ENCODE results near the gene ZC3H7A.
"Not testable (repeated sequence)": the region's sequence is repeated elsewhere in the genome, so short reads cannot be mapped to it uniquely, and the experiment has no call there.

ZC3H7A gene, protein sequence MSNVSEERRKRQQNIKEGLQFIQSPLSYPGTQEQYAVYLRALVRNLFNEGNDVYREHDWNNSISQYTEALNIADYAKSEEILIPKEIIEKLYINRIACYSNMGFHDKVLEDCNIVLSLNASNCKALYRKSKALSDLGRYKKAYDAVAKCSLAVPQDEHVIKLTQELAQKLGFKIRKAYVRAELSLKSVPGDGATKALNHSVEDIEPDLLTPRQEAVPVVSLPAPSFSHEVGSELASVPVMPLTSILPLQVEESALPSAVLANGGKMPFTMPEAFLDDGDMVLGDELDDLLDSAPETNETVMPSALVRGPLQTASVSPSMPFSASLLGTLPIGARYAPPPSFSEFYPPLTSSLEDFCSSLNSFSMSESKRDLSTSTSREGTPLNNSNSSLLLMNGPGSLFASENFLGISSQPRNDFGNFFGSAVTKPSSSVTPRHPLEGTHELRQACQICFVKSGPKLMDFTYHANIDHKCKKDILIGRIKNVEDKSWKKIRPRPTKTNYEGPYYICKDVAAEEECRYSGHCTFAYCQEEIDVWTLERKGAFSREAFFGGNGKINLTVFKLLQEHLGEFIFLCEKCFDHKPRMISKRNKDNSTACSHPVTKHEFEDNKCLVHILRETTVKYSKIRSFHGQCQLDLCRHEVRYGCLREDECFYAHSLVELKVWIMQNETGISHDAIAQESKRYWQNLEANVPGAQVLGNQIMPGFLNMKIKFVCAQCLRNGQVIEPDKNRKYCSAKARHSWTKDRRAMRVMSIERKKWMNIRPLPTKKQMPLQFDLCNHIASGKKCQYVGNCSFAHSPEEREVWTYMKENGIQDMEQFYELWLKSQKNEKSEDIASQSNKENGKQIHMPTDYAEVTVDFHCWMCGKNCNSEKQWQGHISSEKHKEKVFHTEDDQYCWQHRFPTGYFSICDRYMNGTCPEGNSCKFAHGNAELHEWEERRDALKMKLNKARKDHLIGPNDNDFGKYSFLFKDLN

DNA sequence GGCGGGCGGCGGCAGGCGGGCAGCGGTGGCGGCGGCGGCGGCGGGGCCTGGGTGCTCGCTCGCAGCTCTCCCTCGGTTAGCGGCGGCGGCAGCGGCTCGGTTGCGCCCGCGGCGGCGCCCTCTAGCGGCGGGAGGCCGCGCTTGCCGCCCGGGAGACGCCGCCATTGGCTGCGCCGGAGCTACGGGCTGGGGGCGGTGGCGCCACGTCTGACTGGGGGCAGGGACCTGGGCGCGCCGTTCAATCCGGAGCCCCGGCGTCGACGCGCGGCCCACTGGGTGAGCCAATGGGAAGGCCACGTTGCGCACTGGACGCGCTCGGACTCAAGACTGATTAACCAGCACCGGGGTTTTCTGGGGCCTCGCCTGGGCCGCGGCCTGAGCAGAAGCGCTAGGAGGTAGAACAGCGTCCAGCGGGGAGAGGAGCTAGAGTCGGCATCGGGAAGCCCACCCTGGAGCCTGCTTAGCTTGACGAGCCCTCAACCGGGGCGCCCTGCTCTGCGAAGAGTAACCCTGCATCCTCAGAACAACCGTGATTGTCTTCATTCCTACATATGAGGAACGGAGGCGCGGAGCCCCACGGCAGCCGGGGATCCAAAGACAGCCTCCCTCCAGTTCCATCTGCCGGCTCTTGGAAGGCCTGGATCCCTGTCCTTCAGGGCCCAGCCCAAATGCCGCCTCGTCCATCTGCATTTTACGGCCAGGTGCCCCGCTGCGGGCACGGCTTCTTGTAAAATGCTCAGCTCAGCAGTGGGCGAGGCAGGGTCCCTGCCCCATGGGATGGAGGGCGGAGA lies at the start of gene ZC3H7A:
Gene ZC3H7A (minus strand): TSS at position 93 of the 791 bp plus-strand sequence. CDS start 14,904 bp downstream, outside the sequence.
- DNase-seq (ENCODE audit: low read depth): peak; percentile 89

DNA sequence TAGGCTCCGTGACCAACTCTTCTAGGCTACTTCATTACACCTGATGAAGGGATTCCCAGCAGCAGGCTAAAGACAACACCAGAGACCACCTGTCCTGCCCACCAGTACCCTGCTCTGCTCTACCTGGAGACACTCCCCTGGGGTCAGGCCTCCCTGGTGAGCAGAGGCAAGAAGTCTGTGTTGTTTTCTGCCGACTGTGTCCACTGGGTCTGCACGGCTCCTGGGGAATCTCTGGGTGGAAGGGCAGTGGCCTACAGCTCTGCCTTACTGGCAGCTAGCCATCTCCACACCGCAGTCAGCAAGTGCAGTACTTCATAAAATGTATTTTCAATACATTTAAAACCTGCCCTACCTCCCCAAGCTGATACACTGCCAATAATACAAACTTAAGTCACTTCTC lies 47.4 kb upstream of the ZC3H7A start:
- no peak for DNase-seq (ENCODE audit: low read depth)

DNA sequence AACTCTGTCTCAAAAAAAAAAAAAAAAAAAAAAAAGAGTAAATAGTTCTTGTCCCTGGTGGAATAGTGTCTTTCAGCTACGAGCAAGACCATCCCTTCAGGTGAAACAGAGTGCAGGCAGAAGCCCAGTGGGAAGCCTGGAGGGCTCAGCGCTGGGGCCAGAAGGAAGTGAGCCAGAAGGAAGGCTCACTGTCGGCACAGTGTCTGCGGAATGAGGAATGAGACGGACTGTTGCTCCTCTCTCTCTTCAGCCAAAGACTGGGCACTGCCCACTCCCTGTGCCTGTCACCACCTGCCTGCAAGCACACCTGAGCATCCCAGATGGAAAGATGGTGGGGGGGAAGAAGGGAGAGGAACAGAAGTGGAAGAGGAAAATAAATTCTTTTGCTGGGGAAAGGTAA lies 46.8 kb upstream of the ZC3H7A start:
- no peak for DNase-seq (ENCODE audit: low read depth)

DNA sequence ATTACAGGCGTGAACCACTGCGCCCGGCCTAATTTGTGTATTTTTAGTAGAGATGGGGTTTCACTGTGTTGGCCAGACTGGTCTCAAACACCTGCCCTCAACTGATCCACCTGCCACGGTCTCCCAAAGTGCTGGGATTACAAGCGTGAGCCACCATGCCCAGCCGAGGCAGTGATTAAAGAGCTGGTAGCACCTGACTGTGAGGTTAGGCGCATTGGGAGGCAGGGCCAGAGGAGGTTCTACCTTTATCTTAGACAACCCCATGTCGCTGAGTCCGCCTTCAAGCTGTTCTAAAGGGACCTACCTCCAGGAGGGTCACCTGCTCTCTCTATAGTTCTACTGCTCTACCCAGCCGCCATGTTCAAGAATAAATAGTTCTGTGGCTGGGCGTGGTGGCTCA lies 46.1 kb upstream of the ZC3H7A start:
- no peak for DNase-seq (ENCODE audit: low read depth)

DNA sequence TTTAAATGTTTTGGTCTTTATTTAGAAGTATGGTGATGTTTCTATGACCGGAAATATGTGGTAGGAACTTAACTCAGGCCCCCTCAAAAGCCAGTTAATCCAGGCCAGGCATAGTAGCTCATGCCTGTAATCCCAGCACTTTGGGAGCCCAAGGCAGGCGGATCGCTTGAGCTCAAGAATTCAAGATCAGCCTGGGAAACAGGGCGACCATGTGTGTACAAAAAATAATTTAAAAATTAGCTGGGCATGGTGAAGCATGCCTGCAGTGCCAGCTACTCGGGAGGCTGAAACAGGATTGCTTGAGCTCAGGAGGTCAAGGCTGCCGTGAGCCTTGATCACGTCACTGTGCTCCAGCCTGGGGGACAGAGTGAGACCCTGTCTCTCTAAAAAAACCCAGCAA lies 44.0 kb upstream of the ZC3H7A start:
- DNase-seq (ENCODE audit: low read depth): no peak

DNA sequence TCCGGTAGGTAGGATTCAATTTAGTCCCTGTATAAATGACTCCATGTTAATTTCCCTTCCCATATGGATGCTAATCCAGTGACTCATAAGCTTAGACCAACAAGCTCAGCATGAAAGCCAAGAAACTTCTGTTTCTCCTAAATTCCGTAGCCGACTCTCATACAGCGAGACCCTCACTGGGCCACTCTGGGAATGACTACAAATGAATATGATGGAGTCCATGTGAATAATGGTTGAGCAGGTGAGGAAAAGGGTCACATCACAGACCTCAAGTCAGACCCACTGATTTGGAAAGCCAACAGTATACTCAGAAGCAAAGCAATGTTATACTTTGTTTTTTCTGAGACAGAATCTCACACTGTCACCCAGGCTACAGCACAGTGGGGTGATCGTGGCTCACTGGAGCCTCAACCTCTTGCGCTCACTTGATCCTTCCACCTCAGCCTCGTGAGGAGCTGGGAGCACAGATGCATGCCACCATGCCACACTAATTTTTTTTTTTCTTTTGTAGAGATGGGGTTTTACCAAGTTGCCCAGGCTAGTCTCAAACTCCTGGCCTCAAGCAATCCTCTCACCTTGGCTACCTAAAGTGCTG lies 39.7 kb upstream of the ZC3H7A start:
- no peak for DNase-seq (ENCODE audit: low read depth)

DNA sequence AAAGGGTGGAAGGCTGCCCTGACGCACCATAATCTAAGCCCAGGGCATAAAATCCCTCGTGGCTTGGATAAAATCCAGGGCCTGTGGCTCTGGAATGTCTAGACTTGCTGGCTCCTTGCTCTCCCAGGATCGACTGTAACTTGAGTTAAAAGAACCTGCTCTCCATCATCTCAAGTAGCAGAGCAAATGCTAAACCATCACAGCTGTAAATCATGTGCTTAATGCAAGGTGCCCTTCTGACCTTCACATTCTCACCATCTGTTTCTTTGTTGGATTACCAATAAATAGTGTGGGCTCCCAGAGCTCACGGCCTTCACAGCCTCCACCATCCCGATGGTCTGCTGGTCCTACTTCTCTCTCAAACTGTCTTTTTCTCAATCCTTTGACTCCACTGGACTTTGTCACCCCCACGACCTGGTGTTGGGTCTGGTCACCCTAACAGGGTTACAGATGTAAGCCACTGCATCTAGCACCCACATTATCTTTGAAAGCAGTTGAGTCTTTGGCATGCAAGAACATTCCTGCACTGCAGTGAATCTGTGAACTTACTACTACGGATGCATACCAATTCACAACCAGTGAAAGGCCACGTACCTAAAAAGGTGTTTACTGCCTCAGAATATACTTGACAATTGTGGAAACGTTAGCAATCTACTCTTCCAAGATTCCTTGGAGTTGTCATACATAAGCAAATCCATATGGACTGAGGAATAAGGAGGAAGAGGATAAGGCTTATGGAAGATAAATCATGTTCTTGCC lies 39.0 kb upstream of the ZC3H7A start:
- DNase-seq (ENCODE audit: low read depth): no peak

DNA sequence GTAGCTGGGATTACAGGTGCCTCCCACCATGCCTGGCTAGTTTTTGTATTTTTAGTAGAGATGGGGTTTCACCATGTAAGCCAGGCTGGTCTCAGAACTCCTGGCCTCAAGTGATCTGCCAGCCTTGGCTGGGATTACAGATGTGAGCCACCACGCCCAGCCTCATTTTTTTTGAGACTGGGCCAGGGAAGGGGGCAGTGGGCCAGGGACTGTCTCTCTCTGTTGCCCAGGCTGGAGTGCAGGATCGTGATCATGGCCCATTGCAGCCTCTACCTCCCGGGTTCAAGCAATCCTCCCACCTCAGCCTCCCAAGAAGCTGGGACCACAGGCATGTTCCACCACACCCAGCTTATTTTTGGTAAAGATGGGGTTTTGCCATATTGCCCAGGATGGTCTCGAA lies 38.3 kb upstream of the ZC3H7A start:
- no peak for DNase-seq (ENCODE audit: low read depth)

DNA sequence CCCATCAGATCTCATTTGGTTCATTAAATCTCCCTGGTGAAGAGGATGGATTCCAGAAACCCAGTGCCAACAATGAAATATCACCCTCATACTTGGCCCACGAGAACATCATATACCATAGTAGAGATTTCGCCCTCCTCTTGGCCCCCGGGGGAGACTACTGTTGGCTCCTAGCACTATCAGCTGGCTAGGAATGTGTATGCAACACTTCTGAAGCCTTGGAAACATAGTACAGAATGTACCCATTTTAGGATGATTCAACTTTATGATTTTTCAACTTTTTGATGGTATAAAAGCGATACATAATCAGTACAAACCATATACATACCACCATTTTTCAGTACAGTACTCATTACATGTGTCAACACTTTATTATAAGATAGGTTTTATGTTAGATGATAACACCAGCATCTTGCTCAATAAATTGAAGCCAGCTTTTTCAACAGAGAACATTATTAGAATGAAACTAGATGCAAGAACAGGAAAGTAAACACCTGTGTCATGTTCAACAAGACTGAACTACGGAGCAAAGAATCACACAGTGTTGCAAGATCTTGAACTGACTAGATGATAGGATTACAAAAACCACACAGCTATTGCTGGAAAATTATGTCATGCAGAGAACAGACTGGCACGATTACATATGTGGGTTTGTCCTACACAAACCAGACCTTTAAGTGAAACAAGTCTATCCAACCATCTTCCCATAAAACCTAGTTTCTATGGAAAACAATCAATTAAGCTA lies 37.1 kb upstream of the ZC3H7A start:
- no peak for DNase-seq (ENCODE audit: low read depth)

DNA sequence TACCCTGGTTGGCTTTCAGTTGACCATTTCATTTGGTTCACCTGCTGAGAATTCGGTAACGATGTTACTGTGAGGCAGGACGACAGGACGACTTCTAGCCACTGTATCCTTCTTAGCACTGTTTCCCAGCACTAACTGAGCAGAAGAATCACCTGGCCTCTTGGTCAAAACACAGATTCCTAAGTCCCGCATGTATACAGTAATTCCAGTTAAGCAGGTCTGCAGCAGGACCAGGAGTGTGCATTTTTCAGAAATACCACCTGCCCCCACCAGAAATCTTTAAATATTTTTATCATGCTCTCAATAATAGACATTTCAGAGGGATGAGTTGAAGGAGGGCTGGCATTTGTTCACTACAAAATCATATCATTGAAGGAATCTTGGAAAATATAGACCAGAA lies 31.6 kb upstream of the ZC3H7A start:
- no peak for DNase-seq (ENCODE audit: low read depth)

DNA sequence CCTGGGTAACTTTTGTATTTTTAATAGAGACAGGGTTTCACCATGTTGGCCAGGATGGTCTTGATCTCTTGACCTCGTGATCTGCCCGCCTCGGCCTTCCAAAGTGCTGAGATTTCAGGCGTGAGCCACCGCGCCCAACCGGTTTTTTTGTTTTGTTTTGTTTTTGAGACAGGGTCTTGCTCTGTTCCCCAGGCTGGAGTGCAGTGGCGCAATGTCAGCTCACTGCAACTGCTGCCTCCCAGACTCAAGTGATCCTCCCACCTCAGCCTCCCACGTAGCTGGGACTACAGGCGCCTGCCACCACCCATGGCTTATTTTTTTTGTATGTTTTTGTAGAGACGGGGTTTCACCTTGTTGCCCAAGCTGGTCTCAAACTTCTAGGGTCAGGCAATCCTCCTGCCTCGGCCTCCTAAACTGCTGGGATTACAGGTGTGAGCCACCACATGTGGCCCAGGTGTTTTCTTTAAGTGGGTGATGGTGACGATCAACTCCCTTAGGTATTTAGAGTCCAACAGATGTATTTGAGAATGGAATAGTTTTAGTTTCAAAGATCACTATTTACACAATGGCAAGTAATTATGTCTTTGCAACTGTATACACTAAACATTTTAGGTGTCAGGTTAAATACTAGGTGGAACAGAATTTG lies 28.6 kb upstream of the ZC3H7A start:
- not testable (repeated sequence) for DNase-seq (ENCODE audit: low read depth)

DNA sequence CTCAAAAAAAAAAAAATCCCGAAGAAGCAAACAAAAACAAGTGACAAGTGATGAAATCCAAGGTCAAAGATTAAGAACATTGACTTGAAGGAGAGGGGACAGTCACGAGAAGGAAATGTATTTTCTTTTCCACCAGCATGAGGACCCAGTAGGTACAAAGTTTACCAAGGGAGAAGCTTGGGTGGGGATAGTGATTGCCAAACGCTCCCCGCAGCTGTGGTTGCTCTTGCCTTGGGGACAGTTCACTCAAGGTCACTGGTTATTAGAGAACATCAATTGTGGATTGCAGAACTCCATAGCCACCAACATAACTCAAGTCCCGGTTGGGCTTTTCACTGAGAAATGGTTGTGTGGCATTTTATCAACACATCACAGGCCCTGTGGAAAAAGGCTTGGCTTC lies 27.3 kb upstream of the ZC3H7A start:
- no peak for DNase-seq (ENCODE audit: low read depth)

DNA sequence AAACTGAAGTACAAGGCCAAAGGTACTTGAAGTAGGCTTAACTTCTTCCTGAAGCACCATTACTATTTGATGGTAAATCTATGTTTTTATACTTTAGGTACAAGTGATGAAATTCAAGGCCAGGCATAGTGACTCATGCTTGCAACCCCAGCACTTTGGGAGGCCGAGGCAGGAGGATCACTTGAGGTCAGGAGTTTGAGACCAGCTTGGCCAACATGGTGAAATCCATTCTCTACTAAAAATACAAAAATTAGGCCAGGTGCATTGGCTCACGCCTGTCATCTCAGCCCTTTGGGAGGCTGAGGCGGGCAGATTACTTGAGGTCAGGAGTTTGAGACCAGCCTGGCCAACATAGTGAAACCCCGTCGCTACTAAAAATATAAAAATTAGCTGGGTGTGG lies 26.6 kb upstream of the ZC3H7A start:
- DNase-seq (ENCODE audit: low read depth): not testable (repeated sequence)

DNA sequence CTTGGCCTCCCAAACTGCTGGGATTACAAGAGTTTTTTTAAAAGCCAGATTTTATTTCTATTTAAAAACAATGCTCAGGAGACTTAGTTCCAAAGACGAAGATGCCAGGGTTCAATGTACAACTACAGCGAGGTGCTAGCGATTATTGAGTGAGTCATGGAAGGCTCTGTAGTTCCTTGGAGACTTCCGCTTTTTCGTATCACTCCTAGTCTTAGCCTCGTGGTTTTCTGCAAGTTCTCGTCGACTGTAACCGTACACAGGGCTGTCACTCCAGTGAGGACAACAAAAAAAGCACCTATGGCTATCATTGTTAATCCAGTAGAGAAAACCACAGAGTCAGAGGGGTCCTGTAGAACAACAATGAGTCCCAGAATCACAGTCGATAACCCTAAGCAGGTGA lies 22.7 kb upstream of the ZC3H7A start:
- no peak for DNase-seq (ENCODE audit: low read depth)

DNA sequence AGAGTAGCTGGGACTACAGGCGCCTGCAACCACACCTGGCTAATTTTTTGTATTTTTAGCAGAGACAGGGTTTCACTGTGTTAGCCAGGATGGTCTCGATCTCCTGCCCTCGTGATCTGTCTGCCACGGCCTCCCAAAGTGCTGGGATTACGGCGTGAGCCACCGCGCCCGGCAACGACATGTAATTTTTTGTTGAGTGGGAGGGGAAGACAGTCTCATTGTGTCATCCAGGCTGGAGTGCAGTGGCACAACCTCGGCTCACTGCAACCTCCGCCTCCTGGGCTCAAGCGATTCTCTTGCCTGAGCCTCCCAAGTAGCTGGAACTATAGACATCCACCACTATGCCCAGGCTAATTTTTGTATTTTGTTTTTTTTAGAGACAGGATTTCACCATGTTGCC lies 21.9 kb upstream of the ZC3H7A start:
- not testable (repeated sequence) for DNase-seq (ENCODE audit: low read depth)

DNA sequence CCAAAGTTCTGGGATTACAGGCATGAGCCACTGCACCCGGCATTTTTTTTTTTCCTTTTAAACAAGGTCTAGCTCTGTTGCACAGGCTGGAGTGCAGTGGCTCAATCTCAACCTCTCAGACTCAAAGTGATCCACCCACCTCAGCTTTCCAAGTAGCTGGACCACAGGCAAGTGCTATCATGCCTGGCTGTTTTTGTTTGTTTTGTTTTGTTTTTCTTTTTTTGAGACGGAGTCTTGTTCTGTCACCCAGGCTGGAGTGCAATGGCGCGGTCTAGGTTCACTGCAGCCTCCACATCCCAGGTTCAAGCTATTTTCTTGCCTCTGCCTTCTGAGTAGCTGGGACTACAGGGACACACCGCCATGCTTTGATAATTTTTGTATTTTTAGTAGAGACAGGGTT lies 19.1 kb upstream of the ZC3H7A start:
- no peak for DNase-seq (ENCODE audit: low read depth)

DNA sequence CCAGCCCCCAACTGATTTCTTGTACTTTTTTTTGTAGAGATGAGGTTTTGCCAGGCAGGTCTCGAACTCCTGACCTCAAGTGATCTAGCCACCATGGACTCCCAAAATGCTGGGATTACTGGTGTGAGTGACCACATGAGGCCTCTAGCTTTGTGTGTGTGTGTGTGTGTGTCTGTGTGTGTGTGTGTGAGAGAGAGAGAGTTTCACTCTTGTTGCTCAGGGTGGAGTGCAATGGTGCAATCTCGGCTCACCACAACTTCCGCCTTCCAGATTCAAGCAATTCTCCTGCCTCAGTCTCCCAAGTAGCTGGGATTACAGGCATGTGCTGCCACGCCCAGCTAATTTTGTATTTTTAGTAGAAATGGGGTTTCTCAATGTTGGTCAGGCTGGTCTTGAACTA lies 17.7 kb upstream of the ZC3H7A start:
- DNase-seq (ENCODE audit: low read depth): not testable (repeated sequence)

DNA sequence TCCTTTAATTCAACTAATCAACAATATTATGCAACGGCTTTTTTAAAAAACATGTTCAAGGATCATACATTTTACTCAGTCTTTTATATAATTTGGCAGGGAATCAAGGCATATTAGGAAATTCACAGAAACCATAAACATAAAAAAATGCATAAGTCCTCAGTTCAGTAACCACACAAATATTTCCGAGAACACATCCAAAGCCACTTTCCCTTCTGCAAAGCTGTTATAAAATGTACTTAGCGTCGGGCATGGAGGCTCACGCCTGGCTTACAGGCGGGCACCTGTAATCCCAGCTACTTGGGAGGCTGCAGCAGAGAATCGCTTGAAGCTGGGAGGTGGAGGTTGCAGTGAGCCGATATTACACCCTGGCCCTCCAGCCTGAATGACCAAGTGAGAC lies 9.7 kb upstream of the ZC3H7A start:
- no peak for DNase-seq (ENCODE audit: low read depth)

DNA sequence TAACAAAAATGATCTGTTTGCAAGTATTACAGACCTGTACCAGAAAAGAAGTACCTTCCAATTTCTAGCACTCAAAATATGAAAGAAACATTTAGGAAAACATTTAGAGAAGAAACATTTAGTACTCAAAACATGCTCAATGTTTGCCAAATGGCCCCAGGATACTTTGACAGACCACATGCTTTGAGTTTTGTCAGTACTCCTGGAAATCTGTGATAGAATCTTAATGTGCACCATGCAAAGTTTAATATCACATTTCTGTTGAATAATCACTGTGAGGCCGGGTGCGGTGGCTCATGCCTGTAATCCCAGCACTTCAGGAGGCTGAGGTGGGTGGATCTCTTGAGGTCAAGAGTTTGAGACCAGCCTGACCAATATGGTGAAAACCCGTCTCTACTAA lies 8.5 kb upstream of the ZC3H7A start:
- DNase-seq (ENCODE audit: low read depth): no peak

DNA sequence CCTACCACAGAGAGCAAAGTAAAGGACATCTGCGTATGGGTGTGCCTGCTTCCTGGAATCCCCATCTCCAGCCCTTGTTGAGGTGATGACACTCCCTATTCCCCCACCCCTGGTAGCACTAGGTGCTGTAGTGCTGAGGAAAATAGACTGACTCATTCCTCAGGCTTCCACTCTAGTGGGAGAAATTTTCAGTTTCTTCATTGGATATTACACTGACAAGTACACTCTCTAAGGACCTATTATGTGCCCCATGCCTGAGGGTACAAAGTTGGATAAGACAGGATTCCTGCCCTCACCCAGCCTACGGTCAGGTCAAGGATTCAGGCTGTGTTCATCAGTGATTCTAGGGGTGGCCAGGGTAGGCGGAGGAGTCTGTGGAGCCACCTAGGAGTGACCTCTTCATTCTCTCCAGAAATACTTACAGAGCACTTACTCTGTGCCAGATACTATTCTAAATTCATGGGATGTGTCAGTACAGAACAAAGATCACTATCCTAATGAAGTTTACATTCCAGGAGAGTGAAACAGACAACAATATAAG lies 4.5 kb upstream of the ZC3H7A start:
- DNase-seq (ENCODE audit: low read depth): no peak

Data from stimulated activated CD4-positive, alpha-beta T cell treated with anti-CD3 and anti-CD28 coated beads, Interleukin-2, amount 100 ng/mL, for 4 hours (primary cell).